HepG2 (cell line): Measurements from ENCODE around the gene SCYGR6. TPM values are rescaled to one million over a fixed set of nuclear protein-coding genes. Genes with fewer than 3 reads are reported as not detected.

ENCODE experiments used
- ATM ChIP-seq: fragments of 450-650 bp; IDR thresholded peaks from 2 replicates; pipeline ENCODE4 v1.7.1; 2017; ENCODE audit warnings: mild to moderate bottlenecking, borderline replicate concordance
- CEBPG ChIP-seq: IDR thresholded peaks from 2 replicates; pipeline ENCODE4 v1.6.1; 2016
- DNMT3B ChIP-seq: conservative IDR thresholded peaks from 2 replicates; pipeline ENCODE4 v1.6.1; 2016; ENCODE audit warnings: missing biosample characterization, control low read depth
- ETV6 ChIP-seq: sonication (generic); formaldehyde crosslinking; conservative IDR thresholded peaks from 2 replicates; pipeline ENCODE4 v1.4.0; 2020; ENCODE audit warnings: missing genetic modification reagents
- GATAD2A ChIP-seq: IDR thresholded peaks from 2 replicates; pipeline ENCODE4 v1.6.1; 2016
- GTF3A ChIP-seq: sonication (generic); formaldehyde crosslinking; conservative IDR thresholded peaks from 2 replicates; pipeline ENCODE4 v1.4.0; 2020; ENCODE audit warnings: mild to moderate bottlenecking, missing genetic modification reagents
- HDAC2 ChIP-seq: sonication (generic); formaldehyde crosslinking; IDR thresholded peaks from 2 replicates; pipeline ENCODE4 v1.4.0; 2020; ENCODE audit warnings: missing genetic modification reagents
- HHEX ChIP-seq: IDR thresholded peaks from 2 replicates; pipeline ENCODE4 v1.6.1; 2016; ENCODE audit warnings: control low read depth
- HIVEP1 ChIP-seq: sonication (generic); formaldehyde crosslinking; IDR thresholded peaks from 2 replicates; pipeline ENCODE4 v1.4.0; 2020; ENCODE audit warnings: mild to moderate bottlenecking, missing genetic modification reagents
- HNF1A ChIP-seq, 2 experiments: sonication (generic) in 1 of 2; formaldehyde crosslinking in 1 of 2; IDR thresholded peaks; 2 replicates each; pipeline versions ENCODE4 v1.4.0 to v1.6.1; 2016 to 2020; ENCODE audit warnings: borderline replicate concordance in 1 of 2, low read depth in 1 of 2, mild to moderate bottlenecking in 1 of 2, missing genetic modification reagents in 1 of 2
- KDM1A ChIP-seq: IDR thresholded peaks from 2 replicates; pipeline ENCODE4 v1.6.1; 2016; ENCODE audit warnings: missing compliant biosample characterization
- KDM2A ChIP-seq: sonication (generic); formaldehyde crosslinking; IDR thresholded peaks from 2 replicates; pipeline ENCODE4 v1.4.0; 2020; ENCODE audit warnings: low read depth, missing genetic modification reagents, borderline replicate concordance
- KDM5A ChIP-seq: fragments of 200-600 bp; sonication (generic); IDR thresholded peaks from 2 replicates; pipeline ENCODE4 v1.7.0; 2018; ENCODE audit warnings: antibody characterized with exemption, mild to moderate bottlenecking, low read length, borderline replicate concordance
- MIXL1 ChIP-seq: IDR thresholded peaks from 2 replicates; pipeline ENCODE4 v1.6.1; 2016
- MTF1 ChIP-seq: sonication (generic); formaldehyde crosslinking; IDR thresholded peaks from 2 replicates; pipeline ENCODE4 v1.5.0; 2020; ENCODE audit warnings: missing genetic modification reagents
- PCBP1 ChIP-seq: fragments of 200-400 bp; formaldehyde crosslinking; IDR thresholded peaks from 2 replicates; pipeline ENCODE4 v1.6.1; 2017; ENCODE audit warnings: mild to moderate bottlenecking, low read depth, low read length, borderline replicate concordance
- PHF5A ChIP-seq: IDR thresholded peaks from one replicate; pipeline ENCODE4 v1.6.1; 2018; ENCODE audit warnings: low read depth, missing genetic modification reagents; ENCODE audit not compliant: unreplicated experiment
- PLRG1 ChIP-seq: fragments of 450-650 bp; conservative IDR thresholded peaks from 2 replicates; pipeline ENCODE4 v1.6.1; 2016
- POGZ ChIP-seq: sonication (generic); formaldehyde crosslinking; IDR thresholded peaks from 2 replicates; pipeline ENCODE4 v1.4.0; 2020; ENCODE audit warnings: mild to moderate bottlenecking, missing genetic modification reagents
- SRY ChIP-seq: sonication (generic); formaldehyde crosslinking; IDR thresholded peaks from 2 replicates; pipeline ENCODE4 v1.8.0; 2022; ENCODE audit warnings: mild to moderate bottlenecking, missing genetic modification reagents
- TARDBP ChIP-seq: sonication (generic); formaldehyde crosslinking; IDR thresholded peaks from 2 replicates; pipeline ENCODE4 v1.8.0; 2022; ENCODE audit warnings: mild to moderate bottlenecking, missing genetic modification reagents
- ZNF160 ChIP-seq: sonication (generic); formaldehyde crosslinking; IDR thresholded peaks from 2 replicates; pipeline ENCODE4 v1.8.0; 2022; ENCODE audit warnings: mild to moderate bottlenecking, inconsistent platforms, missing genetic modification reagents
- ZNF343 ChIP-seq: sonication (generic); formaldehyde crosslinking; IDR thresholded peaks from 2 replicates; pipeline ENCODE4 v1.4.0; 2020; ENCODE audit warnings: mild to moderate bottlenecking, missing genetic modification reagents
- ZNF619 ChIP-seq: sonication (generic); formaldehyde crosslinking; IDR thresholded peaks from 2 replicates; pipeline ENCODE4 v1.4.0; 2020; ENCODE audit warnings: mild to moderate bottlenecking, missing genetic modification reagents
- ZNF768 ChIP-seq: sonication (generic); formaldehyde crosslinking; IDR thresholded peaks from 2 replicates; pipeline ENCODE4 v1.4.0; 2020; ENCODE audit warnings: missing genetic modification reagents
- polyA plus RNA-seq, 8 experiments: library from polyadenylated mRNA; depleted of rRNA in 3 of 8; stranded (reverse) in 7 of 8; unstranded in 1 of 8; fragments of >200 nt; fragmentation: Illumina TruSeq in 4 of 8; extraction: Trizol in 4 of 8; gene quantifications; 2 replicates each; pipeline versions ENCODE4 v1.2.1 to v1.2.3, GENCODE V29; 2011 to 2016; ENCODE audit warnings: low read depth in 4 of 8, missing spikeins in 1 of 8, mixed read lengths in 1 of 8; ENCODE audit not compliant: insufficient read depth in 1 of 8
- total RNA-seq, 5 experiments: library from RNA; depleted of rRNA; stranded (reverse); fragments of >200 nt; fragmentation: Illumina TruSeq; extraction: Trizol; gene quantifications; 2 replicates each; pipeline ENCODE4 v1.2.3, GENCODE V29; 2016; ENCODE audit warnings: low read depth in 1 of 5
- TF ChIP-seq, protein P1 (sequence below): sonication (generic); formaldehyde crosslinking; IDR thresholded peaks from 2 replicates; pipeline ENCODE4 v1.4.0; 2020; ENCODE audit warnings: missing genetic modification reagents, borderline replicate concordance
- TF ChIP-seq, protein P2 (sequence below): sonication (generic); formaldehyde crosslinking; IDR thresholded peaks from 2 replicates; pipeline ENCODE4 v1.8.1; 2022; ENCODE audit warnings: mild to moderate bottlenecking, missing genetic modification reagents

SCYGR6 gene
- total and polyA plus RNA-seq, 2 of the 13 experiments (the other 11 are each of a cell fraction or from before 2014, with no cell fraction given) = not detected

DNA sequence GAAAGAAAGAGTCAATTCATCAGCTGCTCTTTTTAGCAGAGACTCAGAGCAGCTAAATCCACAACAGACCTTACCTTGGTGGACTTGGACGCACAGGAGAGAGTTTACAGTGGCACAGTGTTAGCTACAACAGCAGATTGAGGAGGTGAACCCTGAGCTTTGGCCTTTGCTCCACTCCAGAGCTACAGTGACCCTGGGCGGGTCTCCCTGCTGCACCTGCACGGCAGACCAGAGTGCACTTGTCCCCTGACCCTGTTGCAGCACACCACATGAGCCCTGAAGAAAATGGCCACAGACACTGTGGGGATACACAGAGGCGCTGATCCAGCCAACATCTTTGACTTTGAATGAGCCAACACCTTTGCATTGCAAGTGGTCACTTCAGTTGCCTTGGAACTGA, 17.7 kb downstream of the SCYGR6 start (continued):
- TF ChIP-seq TARDBP (CRISPR knock-in tag) (peak; percentile 65; the same call in 1 of the 2 replicates), PHF5A (no peak), POGZ (CRISPR knock-in tag) (peak; percentile 88), PLRG1 (no peak), HIVEP1 (CRISPR knock-in tag) (no peak), HHEX (CRISPR knock-in tag) (peak; percentile 48; the same call in 1 of the 2 replicates), GTF3A (CRISPR knock-in tag) (no peak), MTF1 (no peak), DNMT3B (CRISPR knock-in tag) (no peak), KDM1A (CRISPR knock-in tag) (peak; percentile 78), PCBP1 (no peak), ATM (no peak), GATAD2A (CRISPR knock-in tag) (peak; percentile 45; the same call in 1 of the 2 replicates), ZNF343 (CRISPR knock-in tag) (no peak), HDAC2 (CRISPR knock-in tag) (peak; percentile 78), ZNF768 (no peak), ETV6 (CRISPR knock-in tag) (no peak), ZNF160 (CRISPR knock-in tag) (no peak), HNF1A (IDR thresholded peaks at IDR 0.05; ENCODE audit: low read depth) (no peak), HNF1A (CRISPR knock-in tag; IDR thresholded peaks at IDR 0.05; ENCODE audit: borderline replicate concordance) (no peak), ZNF619 (CRISPR knock-in tag) (no peak), SRY (CRISPR knock-in tag) (no peak), KDM5A (no peak), KDM2A (no peak; the same call in 1 of the 2 replicates), MIXL1 (CRISPR knock-in tag) (no peak), CEBPG (CRISPR knock-in tag) (0 out of 2 replicates have a peak, but pooled peaks have one; percentile 23)
- TF ChIP-seq, protein P1, sequence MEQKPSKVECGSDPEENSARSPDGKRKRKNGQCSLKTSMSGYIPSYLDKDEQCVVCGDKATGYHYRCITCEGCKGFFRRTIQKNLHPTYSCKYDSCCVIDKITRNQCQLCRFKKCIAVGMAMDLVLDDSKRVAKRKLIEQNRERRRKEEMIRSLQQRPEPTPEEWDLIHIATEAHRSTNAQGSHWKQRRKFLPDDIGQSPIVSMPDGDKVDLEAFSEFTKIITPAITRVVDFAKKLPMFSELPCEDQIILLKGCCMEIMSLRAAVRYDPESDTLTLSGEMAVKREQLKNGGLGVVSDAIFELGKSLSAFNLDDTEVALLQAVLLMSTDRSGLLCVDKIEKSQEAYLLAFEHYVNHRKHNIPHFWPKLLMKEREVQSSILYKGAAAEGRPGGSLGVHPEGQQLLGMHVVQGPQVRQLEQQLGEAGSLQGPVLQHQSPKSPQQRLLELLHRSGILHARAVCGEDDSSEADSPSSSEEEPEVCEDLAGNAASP (CRISPR knock-in tag) = no peak
- TF ChIP-seq, protein P2, sequence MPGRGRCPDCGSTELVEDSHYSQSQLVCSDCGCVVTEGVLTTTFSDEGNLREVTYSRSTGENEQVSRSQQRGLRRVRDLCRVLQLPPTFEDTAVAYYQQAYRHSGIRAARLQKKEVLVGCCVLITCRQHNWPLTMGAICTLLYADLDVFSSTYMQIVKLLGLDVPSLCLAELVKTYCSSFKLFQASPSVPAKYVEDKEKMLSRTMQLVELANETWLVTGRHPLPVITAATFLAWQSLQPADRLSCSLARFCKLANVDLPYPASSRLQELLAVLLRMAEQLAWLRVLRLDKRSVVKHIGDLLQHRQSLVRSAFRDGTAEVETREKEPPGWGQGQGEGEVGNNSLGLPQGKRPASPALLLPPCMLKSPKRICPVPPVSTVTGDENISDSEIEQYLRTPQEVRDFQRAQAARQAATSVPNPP (CRISPR knock-in tag) = no peak
